Measurements from ENCODE around the gene ADAMTS19.

DNA sequence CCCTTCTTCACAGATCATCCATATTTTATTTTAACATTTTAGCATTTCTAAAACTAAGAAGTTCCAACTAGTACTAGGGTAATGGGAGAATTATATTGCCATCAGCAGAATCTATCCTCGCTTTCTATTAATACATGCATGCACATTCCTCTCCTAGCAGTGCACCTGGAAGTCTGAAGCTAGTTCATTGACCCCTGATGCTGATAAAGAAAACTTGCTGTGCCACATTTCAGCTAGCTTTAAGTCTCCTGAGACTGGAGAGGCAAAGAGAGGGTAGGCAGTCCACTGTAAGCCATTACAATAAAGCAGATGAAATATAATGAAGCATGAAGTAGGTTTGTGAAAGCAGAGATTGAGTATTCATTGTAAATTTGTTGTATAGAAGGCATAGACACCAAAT lies 303.6 kb downstream of the ADAMTS19 start:
- TF ChIP-seq CTCF (IDR thresholded peaks at IDR 0.05) (no peak), ZFX (IDR thresholded peaks at IDR 0.05; ENCODE audit: borderline replicate concordance) (no peak)

All from 22Rv1 (cell line).